ENCODE measurements around the gene BNIP5. TPM values are rescaled to one million over a fixed set of nuclear protein-coding genes. Genes with fewer than 3 reads are reported as not detected.

BNIP5 gene
- polyA plus RNA-seq, 3 donors: not detected

- Histone ChIP-seq H2AFZ (ENCODE audit: insufficient read depth, low read depth, low read length, poor library complexity, severe bottlenecking) (no peak overlapping the region), H3K4me1 (ENCODE audit: control insufficient read depth in 1 of 2, insufficient read depth in 2 of 2, low read length in 2 of 2) (peaks cover 2 to 8% of the 10 kb centered on the region in 2 donors), H3K9me3 (replicated peaks in 1 of 2; ENCODE audit: control insufficient read depth in 1 of 2, insufficient read depth in 1 of 2, low read length in 2 of 2) (no peaks in the 10 kb centered on the region), H4K20me1 (ENCODE audit: insufficient read depth, low read length) (no peaks in the 10 kb centered on the region), H3K36me3 (replicated peaks in 1 of 2; ENCODE audit: control insufficient read depth in 1 of 2, insufficient read depth in 2 of 2, low read length in 2 of 2) (no peaks in the 10 kb centered on the region), H3K4me3 (replicated peaks in 1 of 3; ENCODE audit: low read depth in 2 of 3, low read length in 3 of 3) (no peak overlapping the region), H3K79me2 (ENCODE audit: insufficient read depth, low read length) (no peaks in the 10 kb centered on the region), H3K27me3 (ENCODE audit: control insufficient read depth in 2 of 2, insufficient read depth in 2 of 2, low read length in 2 of 2) (peaks cover 10 to 31% of the 10 kb centered on the region in 2 donors), H3K27ac (ENCODE audit: low read depth in 1 of 2, low read length in 2 of 2) (no peak overlapping the region), H3K9ac (ENCODE audit: insufficient read depth, low read length, poor library complexity, severe bottlenecking) (no peak overlapping the region), H3K4me2 (replicated peaks; ENCODE audit: extremely low read depth, low read length, poor library complexity, severe bottlenecking) (no peak overlapping the region)
- Mint-ChIP-seq H3K27ac (no peak overlapping the region), H3K27me3 (ENCODE audit: low read depth in 3 of 3) (peaks cover 31 to 36% (median 32%) of the 10 kb centered on the region in 3 donors), H3K9me3 (no peaks in the 10 kb centered on the region), H3K36me3 (no peaks in the 10 kb centered on the region), H3K4me3 (no peak overlapping the region), H3K4me1 (peaks cover 20% of the 10 kb centered on the region)
- no peak for DNase-seq
- TF ChIP-seq CTCF (IDR thresholded peaks at IDR 0.05): no peak
- intact Hi-C loops (cut with micrococcal nuclease): no loop called here
- WGBS (ENCODE audit: insufficient coverage): 99% methylated on average over 11 of the region's 14 CpGs
Observed at GRCh38 chr6:36335465-36336207, 1.1 kb downstream of the BNIP5 start.

- no peak for TF ChIP-seq CTCF (IDR thresholded peaks at IDR 0.05)
- Histone ChIP-seq H3K4me1 (ENCODE audit: control insufficient read depth in 1 of 2, insufficient read depth in 2 of 2, low read length in 2 of 2) (peaks cover 0 to 5% of the 10 kb centered on the region in 2 donors), H3K36me3 (replicated peaks in 1 of 2; ENCODE audit: control insufficient read depth in 1 of 2, insufficient read depth in 2 of 2, low read length in 2 of 2) (no peaks in the 10 kb centered on the region), H3K4me2 (replicated peaks; ENCODE audit: extremely low read depth, low read length, poor library complexity, severe bottlenecking) (no peak overlapping the region), H4K20me1 (ENCODE audit: insufficient read depth, low read length) (no peaks in the 10 kb centered on the region), H3K4me3 (replicated peaks in 1 of 3; ENCODE audit: low read depth in 2 of 3, low read length in 3 of 3) (no peak overlapping the region), H3K79me2 (ENCODE audit: insufficient read depth, low read length) (no peaks in the 10 kb centered on the region), H3K27me3 (ENCODE audit: control insufficient read depth in 2 of 2, insufficient read depth in 2 of 2, low read length in 2 of 2) (peaks cover 10 to 25% of the 10 kb centered on the region in 2 donors), H3K27ac (ENCODE audit: low read depth in 1 of 2, low read length in 2 of 2) (no peak overlapping the region), H3K9ac (ENCODE audit: insufficient read depth, low read length, poor library complexity, severe bottlenecking) (no peak overlapping the region), H3K9me3 (replicated peaks in 1 of 2; ENCODE audit: control insufficient read depth in 1 of 2, insufficient read depth in 1 of 2, low read length in 2 of 2) (no peaks in the 10 kb centered on the region), H2AFZ (ENCODE audit: insufficient read depth, low read depth, low read length, poor library complexity, severe bottlenecking) (no peak overlapping the region)
- DNase-seq: no peak
- Mint-ChIP-seq H3K36me3 (no peaks in the 10 kb centered on the region), H3K27ac (no peak overlapping the region), H3K27me3 (ENCODE audit: low read depth in 3 of 3) (peaks cover 24 to 31% (median 28%) of the 10 kb centered on the region in 3 donors), H3K4me3 (peak overlapping the region in 1 of 2 donors; percentile 68), H3K4me1 (peaks cover 15% of the 10 kb centered on the region), H3K9me3 (no peaks in the 10 kb centered on the region)
- intact Hi-C loops (cut with micrococcal nuclease): no loop called here
- WGBS (ENCODE audit: insufficient coverage): 91% methylated on average over 14 of the region's 14 CpGs
Observed at GRCh38 chr6:36334832-36335459, 1.7 kb downstream of the BNIP5 start.

All from CD14-positive monocyte (primary cell).